ENCODE results near the gene DROSHA. TPM values are rescaled to one million over a fixed set of nuclear protein-coding genes. Genes with fewer than 3 reads are reported as not detected.

The DROSHA gene
- polyA plus RNA-seq, 3 donors: 2.2 to 12.6 (median 7.6) TPM

GRCh38 chr5:31579558-31579957 lies 47.7 kb upstream of the DROSHA start:
- Histone ChIP-seq H3K79me2 (ENCODE audit: insufficient read depth, low read length) (no peaks in the 10 kb centered on the region), H3K4me2 (replicated peaks; ENCODE audit: extremely low read depth, low read length, poor library complexity, severe bottlenecking) (no peak overlapping the region), H3K9ac (ENCODE audit: insufficient read depth, low read length, poor library complexity, severe bottlenecking) (no peak overlapping the region), H2AFZ (ENCODE audit: insufficient read depth, low read depth, low read length, poor library complexity, severe bottlenecking) (no peak overlapping the region), H3K36me3 (replicated peaks in 1 of 2; ENCODE audit: control insufficient read depth in 1 of 2, insufficient read depth in 2 of 2, low read length in 2 of 2) (no peaks in the 10 kb centered on the region), H3K27ac (ENCODE audit: low read depth in 1 of 2, low read length in 2 of 2) (no peak overlapping the region), H3K9me3 (replicated peaks in 1 of 2; ENCODE audit: control insufficient read depth in 1 of 2, insufficient read depth in 1 of 2, low read length in 2 of 2) (no peaks in the 10 kb centered on the region), H3K4me1 (ENCODE audit: control insufficient read depth in 1 of 2, insufficient read depth in 2 of 2, low read length in 2 of 2) (no peaks in the 10 kb centered on the region), H3K4me3 (replicated peaks in 1 of 3; ENCODE audit: low read depth in 2 of 3, low read length in 3 of 3) (no peak overlapping the region), H4K20me1 (ENCODE audit: insufficient read depth, low read length) (no peaks in the 10 kb centered on the region), H3K27me3 (ENCODE audit: control insufficient read depth in 2 of 2, insufficient read depth in 2 of 2, low read length in 2 of 2) (no peaks in the 10 kb centered on the region)
- Mint-ChIP-seq H3K4me1 (no peaks in the 10 kb centered on the region), H3K36me3 (no peaks in the 10 kb centered on the region), H3K27ac (peak overlapping the region in 1 of 7 donors; percentile 31), H3K4me3 (no peak overlapping the region), H3K27me3 (ENCODE audit: low read depth in 3 of 3) (peaks cover 1 to 5% (median 3%) of the 10 kb centered on the region in 3 donors), H3K9me3 (peaks cover 0 to 3% (median 0%) of the 10 kb centered on the region in 7 donors)
- intact Hi-C loops (cut with micrococcal nuclease): no loop called here
- no CpG with 5 or more reads among the region's 2 CpGs for WGBS (ENCODE audit: insufficient coverage)
- DNase-seq: no peak
- no peak for TF ChIP-seq CTCF (IDR thresholded peaks at IDR 0.05)

- Mint-ChIP-seq H3K36me3 (no peaks in the 10 kb centered on the region), H3K4me1 (peaks cover 6% of the 10 kb centered on the region), H3K27me3 (ENCODE audit: low read depth in 3 of 3) (peaks cover 1 to 5% (median 3%) of the 10 kb centered on the region in 3 donors), H3K27ac (no peak overlapping the region), H3K9me3 (peaks cover 0 to 2% (median 0%) of the 10 kb centered on the region in 7 donors), H3K4me3 (no peak overlapping the region)
- H3K36me3 ChIP-seq (replicated peaks in 1 of 2; ENCODE audit: control insufficient read depth in 1 of 2, insufficient read depth in 2 of 2, low read length in 2 of 2): no peaks in the 10 kb centered on the region
- no peak overlapping the region for H3K9ac ChIP-seq (ENCODE audit: insufficient read depth, low read length, poor library complexity, severe bottlenecking)
- no peaks in the 10 kb centered on the region for H3K27me3 ChIP-seq (ENCODE audit: control insufficient read depth in 2 of 2, insufficient read depth in 2 of 2, low read length in 2 of 2)
- TF ChIP-seq CTCF (IDR thresholded peaks at IDR 0.05): no peak
- no peak overlapping the region for H2AFZ ChIP-seq (ENCODE audit: insufficient read depth, low read depth, low read length, poor library complexity, severe bottlenecking)
- no peak overlapping the region for H3K4me3 ChIP-seq (replicated peaks in 1 of 3; ENCODE audit: low read depth in 2 of 3, low read length in 3 of 3)
- H3K9me3 ChIP-seq (replicated peaks in 1 of 2; ENCODE audit: control insufficient read depth in 1 of 2, insufficient read depth in 1 of 2, low read length in 2 of 2): no peaks in the 10 kb centered on the region
- no peak overlapping the region for H3K27ac ChIP-seq (ENCODE audit: low read depth in 1 of 2, low read length in 2 of 2)
- H3K4me2 ChIP-seq (replicated peaks; ENCODE audit: extremely low read depth, low read length, poor library complexity, severe bottlenecking): no peak overlapping the region
- H4K20me1 ChIP-seq (ENCODE audit: insufficient read depth, low read length): no peaks in the 10 kb centered on the region
- intact Hi-C loops (cut with micrococcal nuclease): no loop called here
- WGBS (ENCODE audit: insufficient coverage): no CpG with 5 or more reads among the region's 3 CpGs
- peaks cover 7% of the 10 kb centered on the region in 2 donors for H3K4me1 ChIP-seq (ENCODE audit: control insufficient read depth in 1 of 2, insufficient read depth in 2 of 2, low read length in 2 of 2)
- DNase-seq: peak in 1 of 3 donors; percentile 14
- no peaks in the 10 kb centered on the region for H3K79me2 ChIP-seq (ENCODE audit: insufficient read depth, low read length)
These were observed 45.5 kb upstream of the DROSHA start for GRCh38 chr5:31577438-31577837.
